Putamen (tissue), 1 donor: ENCODE results near the gene SPACA5.
"Not testable (repeated sequence)": the region's sequence is repeated elsewhere in the genome, so short reads cannot be mapped to it uniquely, and the experiment has no call there.

Experiments used
- DNase-seq: peaks from one replicate; pipeline ENCODE4 v3.0.0-alpha.2; 2016; ENCODE audit warnings: low spot score

Gene SPACA5

GRCh38 chrX:48006688-48007087, at the start of gene SPACA5:
TSS of gene SPACA5 (plus strand) at chrX:48006988. CDS start at chrX:48007803, 815 bp downstream.
- DNase-seq: not testable (repeated sequence)

GRCh38 chrX:47958206-47958605, 48.6 kb upstream of the SPACA5 start:
- DNase-seq: not testable (repeated sequence)

GRCh38 chrX:47958761-47959342, 47.9 kb upstream of the SPACA5 start:
- DNase-seq: no peak

- DNase-seq: no peak
These were observed 46.4 kb upstream of the SPACA5 start for GRCh38 chrX:47960406-47960805.

GRCh38 chrX:47961830-47962229, 45.0 kb upstream of the SPACA5 start:
- not testable (repeated sequence) for DNase-seq

- DNase-seq: not testable (repeated sequence)
These were observed 41.3 kb upstream of the SPACA5 start for GRCh38 chrX:47965526-47965925.

GRCh38 chrX:47973235-47973634, 33.6 kb upstream of the SPACA5 start:
- DNase-seq: no peak

- DNase-seq: no peak
These were observed 30.3 kb upstream of the SPACA5 start for GRCh38 chrX:47976254-47977151.

GRCh38 chrX:47991263-47992094, 15.3 kb upstream of the SPACA5 start:
- DNase-seq: no peak

- no peak for DNase-seq
These were observed 14.8 kb upstream of the SPACA5 start for GRCh38 chrX:47992095-47992380.

- DNase-seq: no peak
These were observed 14.1 kb upstream of the SPACA5 start for GRCh38 chrX:47992669-47993068.

GRCh38 chrX:48001260-48001659, 5.5 kb upstream of the SPACA5 start:
- DNase-seq: no peak

- DNase-seq: no peak
These were observed 4.5 kb upstream of the SPACA5 start for GRCh38 chrX:48002319-48002718.

GRCh38 chrX:48002929-48003328, 3.9 kb upstream of the SPACA5 start:
- no peak for DNase-seq

GRCh38 chrX:48003367-48003757, 3.4 kb upstream of the SPACA5 start:
- no peak for DNase-seq

- DNase-seq: peak; percentile 88
These were observed 2.9 kb upstream of the SPACA5 start, which contains the start of gene ZNF182 for GRCh38 chrX:48003758-48004457. TSS of gene ZNF182 (minus strand) at chrX:48003989. CDS start at chrX:48002609, 1,380 bp downstream.

GRCh38 chrX:48009445-48009960, 2.7 kb downstream of the SPACA5 start:
- not testable (repeated sequence) for DNase-seq

GRCh38 chrX:48016583-48017310, 10.0 kb downstream of the SPACA5 start:
- not testable (repeated sequence) for DNase-seq

GRCh38 chrX:48019892-48020291, 13.1 kb downstream of the SPACA5 start:
- DNase-seq: not testable (repeated sequence)

GRCh38 chrX:48020472-48020871, 13.7 kb downstream of the SPACA5 start:
- not testable (repeated sequence) for DNase-seq
